Hepatocyte (in vitro differentiated cells): ENCODE data around the gene APBA3.

Experiments used
- EZH2 ChIP-seq: fragments of 200-600 bp; sonication (generic); IDR thresholded peaks from 2 replicates; pipeline ENCODE4 v1.6.1; 2016; ENCODE audit warnings: antibody characterized with exemption, mild to moderate bottlenecking, borderline replicate concordance
- TF ChIP-seq, protein P1 (sequence below): fragments of 200-600 bp; sonication (generic); IDR thresholded peaks from 2 replicates; pipeline ENCODE4 v1.5.1; 2016; ENCODE audit warnings: antibody characterized with exemption, mild to moderate bottlenecking; ENCODE audit not compliant: poor library complexity

DNA sequence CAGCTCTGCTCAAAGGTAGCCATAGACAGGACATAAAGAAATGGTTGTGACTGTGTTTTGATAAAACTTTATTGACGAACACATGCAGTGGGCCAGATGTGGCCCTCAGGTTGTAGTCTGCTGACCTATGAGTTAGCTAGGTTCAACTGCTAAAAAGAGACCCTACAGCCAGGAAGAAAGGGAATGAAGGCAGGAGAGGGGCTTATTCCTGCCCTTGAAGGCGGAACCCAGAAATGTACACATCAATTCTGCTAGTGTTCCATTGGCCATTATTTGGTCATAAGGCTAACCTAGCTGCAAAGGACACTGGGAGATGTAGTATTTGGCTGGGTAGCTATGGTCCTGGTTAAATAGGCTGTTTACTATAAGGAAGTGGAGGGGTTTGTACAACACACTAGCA is 18.0 kb downstream of the APBA3 start:
- TF ChIP-seq, protein P1, sequence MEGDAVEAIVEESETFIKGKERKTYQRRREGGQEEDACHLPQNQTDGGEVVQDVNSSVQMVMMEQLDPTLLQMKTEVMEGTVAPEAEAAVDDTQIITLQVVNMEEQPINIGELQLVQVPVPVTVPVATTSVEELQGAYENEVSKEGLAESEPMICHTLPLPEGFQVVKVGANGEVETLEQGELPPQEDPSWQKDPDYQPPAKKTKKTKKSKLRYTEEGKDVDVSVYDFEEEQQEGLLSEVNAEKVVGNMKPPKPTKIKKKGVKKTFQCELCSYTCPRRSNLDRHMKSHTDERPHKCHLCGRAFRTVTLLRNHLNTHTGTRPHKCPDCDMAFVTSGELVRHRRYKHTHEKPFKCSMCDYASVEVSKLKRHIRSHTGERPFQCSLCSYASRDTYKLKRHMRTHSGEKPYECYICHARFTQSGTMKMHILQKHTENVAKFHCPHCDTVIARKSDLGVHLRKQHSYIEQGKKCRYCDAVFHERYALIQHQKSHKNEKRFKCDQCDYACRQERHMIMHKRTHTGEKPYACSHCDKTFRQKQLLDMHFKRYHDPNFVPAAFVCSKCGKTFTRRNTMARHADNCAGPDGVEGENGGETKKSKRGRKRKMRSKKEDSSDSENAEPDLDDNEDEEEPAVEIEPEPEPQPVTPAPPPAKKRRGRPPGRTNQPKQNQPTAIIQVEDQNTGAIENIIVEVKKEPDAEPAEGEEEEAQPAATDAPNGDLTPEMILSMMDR, result no peak
- TF ChIP-seq EZH2, result no peak
